GM23338 (cell line): ENCODE data around the gene KAT6B. TPM values are rescaled to one million over a fixed set of nuclear protein-coding genes. Genes with fewer than 3 reads are reported as not detected.

Experiments used
- ATAC-seq: fragments of 200-7000 bp; cut with Tn5 transposase; 3 replicates; pipeline ENCODE4 v1.9.1; 2020
- DNase-seq: peaks from one replicate; pipeline ENCODE4 v3.0.0-alpha.2; 2015; ENCODE audit warnings: low spot score
- H2AFZ ChIP-seq: fragments of 200-600 bp; sonication (generic); 2 replicates; pipeline ENCODE4 v1.8.0; 2016; ENCODE audit warnings: antibody characterized with exemption, mild to moderate bottlenecking, moderate library complexity
- H3F3A ChIP-seq: fragments of 200-600 bp; sonication (generic); replicated peaks from 2 replicates; pipeline ENCODE4 v1.8.0; 2017; ENCODE audit warnings: antibody characterized with exemption, mixed run types, low read depth
- H3K27ac ChIP-seq: fragments of 200-600 bp; sonication (generic); 2 replicates; pipeline ENCODE4 v1.6.1; 2016; ENCODE audit warnings: low read depth
- H3K27me3 ChIP-seq: fragments of 200-600 bp; sonication (generic); 2 replicates; pipeline ENCODE4 v1.8.0; 2016; ENCODE audit warnings: mild to moderate bottlenecking, mixed run types, moderate library complexity; ENCODE audit not compliant: insufficient read depth
- H3K36me3 ChIP-seq: fragments of 200-600 bp; sonication (generic); 2 replicates; pipeline ENCODE4 v1.8.0; 2016; ENCODE audit warnings: mild to moderate bottlenecking; ENCODE audit not compliant: insufficient read depth
- H3K4me1 ChIP-seq: fragments of 200-600 bp; sonication (generic); 2 replicates; pipeline ENCODE4 v1.8.0; 2016; ENCODE audit warnings: mild to moderate bottlenecking, moderate library complexity; ENCODE audit not compliant: insufficient read depth
- H3K4me2 ChIP-seq: fragments of 200-600 bp; sonication (generic); 2 replicates; pipeline ENCODE4 v1.7.1; 2017; ENCODE audit warnings: mixed run types
- H3K4me3 ChIP-seq: fragments of 200-600 bp; sonication (generic); 2 replicates; pipeline ENCODE4 v1.6.1; 2016; ENCODE audit warnings: mixed run types
- H3K79me2 ChIP-seq: fragments of 200-600 bp; sonication (generic); replicated peaks from 2 replicates; pipeline ENCODE4 v1.8.0; 2017; ENCODE audit warnings: mild to moderate bottlenecking; ENCODE audit not compliant: insufficient read depth
- H3K9me2 ChIP-seq: fragments of 200-600 bp; sonication (generic); 2 replicates; pipeline ENCODE4 v1.8.0; 2017; ENCODE audit not compliant: insufficient read depth
- H4K20me1 ChIP-seq: fragments of 200-600 bp; sonication (generic); replicated peaks from 2 replicates; pipeline ENCODE4 v1.8.0; 2017; ENCODE audit warnings: mild to moderate bottlenecking; ENCODE audit not compliant: insufficient read depth
- H3K27ac Mint-ChIP-seq: 2 replicates; pipeline ENCODE4 v1.8.0; 2020; ENCODE audit warnings: inconsistent platforms, mild to moderate bottlenecking, moderate library complexity, mixed read lengths
- H3K27me3 Mint-ChIP-seq: 3 replicates; pipeline ENCODE4 v1.8.0; 2022; ENCODE audit warnings: low read depth, mild to moderate bottlenecking, moderate library complexity, mixed read lengths, inconsistent platforms; ENCODE audit not compliant: insufficient read depth, poor library complexity
- H3K36me3 Mint-ChIP-seq: 3 replicates; pipeline ENCODE4 v1.8.0; 2021; ENCODE audit warnings: low read depth, mild to moderate bottlenecking, inconsistent platforms, moderate library complexity, mixed read lengths
- H3K4me1 Mint-ChIP-seq: 3 replicates; pipeline ENCODE4 v1.8.0; 2020; ENCODE audit warnings: mild to moderate bottlenecking, inconsistent platforms, mixed read lengths
- H3K4me3 Mint-ChIP-seq: 3 replicates; pipeline ENCODE4 v1.8.0; 2021; ENCODE audit warnings: moderate library complexity, mild to moderate bottlenecking, inconsistent platforms, mixed read lengths
- H3K9me3 Mint-ChIP-seq: 3 replicates; pipeline ENCODE4 v1.8.0; 2020; ENCODE audit warnings: moderate library complexity, mild to moderate bottlenecking, inconsistent platforms, mixed read lengths
- CREB1 ChIP-seq: fragments of 250-450 bp; sonication (Bioruptor Pico); IDR thresholded peaks from 2 replicates; pipeline ENCODE4 v1.5.0; 2020; ENCODE audit warnings: low read depth, mild to moderate bottlenecking, moderate library complexity
- CTCF ChIP-seq, 2 experiments: fragments of 200-600 bp in 1 of 2; sonication (generic) in 1 of 2; conservative IDR thresholded peaks; 2 replicates each; pipeline versions ENCODE4 v1.5.1 to v1.6.1; 2016 to 2017; ENCODE audit warnings: antibody characterized with exemption in 2 of 2, low read depth in 2 of 2, mild to moderate bottlenecking in 2 of 2, moderate library complexity in 1 of 2
- ETS1 ChIP-seq: IDR thresholded peaks from 2 replicates; pipeline ENCODE4 v1.6.1; 2016; ENCODE audit warnings: antibody characterized with exemption
- EZH2 ChIP-seq: fragments of 200-600 bp; sonication (generic); IDR thresholded peaks from one replicate; pipeline ENCODE4 v1.8.0; 2017; ENCODE audit warnings: antibody characterized with exemption, mild to moderate bottlenecking, low read depth; ENCODE audit not compliant: unreplicated experiment
- EZH2phosphoT487 ChIP-seq: fragments of 200-600 bp; sonication (generic); IDR thresholded peaks from one replicate; pipeline ENCODE4 v1.8.1; 2018; ENCODE audit warnings: antibody characterized with exemption; ENCODE audit not compliant: unreplicated experiment
- JUNB ChIP-seq: IDR thresholded peaks from one replicate; pipeline ENCODE4 v1.6.1; 2016; ENCODE audit warnings: antibody characterized with exemption; ENCODE audit not compliant: unreplicated experiment
- NANOG ChIP-seq: IDR thresholded peaks from 2 replicates; pipeline ENCODE4 v1.6.1; 2016; ENCODE audit warnings: antibody characterized with exemption, borderline replicate concordance
- POLR2AphosphoS5 ChIP-seq: IDR thresholded peaks from 2 replicates; pipeline ENCODE4 v1.6.1; 2016; ENCODE audit warnings: antibody characterized with exemption, low read depth
- REST ChIP-seq: IDR thresholded peaks from one replicate; pipeline ENCODE4 v1.6.1; 2018; ENCODE audit warnings: antibody characterized with exemption; ENCODE audit not compliant: unreplicated experiment
- STAT1 ChIP-seq: IDR thresholded peaks from one replicate; pipeline ENCODE4 v1.6.1; 2016; ENCODE audit warnings: antibody characterized with exemption; ENCODE audit not compliant: unreplicated experiment
- ZNF114 ChIP-seq: fragments of 250-450 bp; sonication (Bioruptor Pico); IDR thresholded peaks from 2 replicates; pipeline ENCODE4 v1.5.0; 2020; ENCODE audit warnings: mild to moderate bottlenecking, moderate library complexity
- ZNF331 ChIP-seq: fragments of 250-450 bp; sonication (Bioruptor Pico); IDR thresholded peaks from 2 replicates; pipeline ENCODE4 v1.5.0; 2020; ENCODE audit warnings: low read depth, mild to moderate bottlenecking, moderate library complexity
- ZNF462 ChIP-seq: fragments of 250-450 bp; sonication (Bioruptor Pico); IDR thresholded peaks from 2 replicates; pipeline ENCODE4 v1.5.0; 2020; ENCODE audit warnings: mild to moderate bottlenecking, moderate library complexity
- polyA plus RNA-seq: library from polyadenylated mRNA; unstranded; fragments of >200 nt; fragmentation: Nextera tagmentation; extraction: Ambion mirVana; gene quantifications from 2 replicates; pipeline ENCODE4 v1.2.1, GENCODE V29; 2016
- total RNA-seq: library from RNA; depleted of rRNA; stranded (reverse); fragments of >200 nt; shearing (Covaris generic); gene quantifications from 2 replicates; pipeline ENCODE4 v1.2.3, GENCODE V29; 2014

KAT6B gene
- total and polyA plus RNA-seq, 2 experiments from 2014 or later: 21.3 to 31.4 TPM

- ATAC-seq: no peak
- Mint-ChIP-seq H3K4me1 (peaks cover 6% of the 10 kb centered on the region), H3K27me3 (no peaks in the 10 kb centered on the region), H3K27ac (no peak overlapping the region), H3K4me3 (no peak overlapping the region), H3K9me3 (no peaks in the 10 kb centered on the region), H3K36me3 (peaks cover 25% of the 10 kb centered on the region)
- Histone ChIP-seq H2AFZ (no peak overlapping the region), H3K36me3 (no peaks in the 10 kb centered on the region; the same call in 1 of the 2 replicates), H3K9me2 (no peaks in the 10 kb centered on the region), H3K4me3 (no peak overlapping the region), H3K79me2 (peaks cover 84% of the 10 kb centered on the region), H3K4me1 (no peaks in the 10 kb centered on the region), H3K4me2 (no peak overlapping the region), H4K20me1 (peaks cover 9% of the 10 kb centered on the region), H3F3A (no peaks in the 10 kb centered on the region), H3K27ac (no peak overlapping the region), H3K27me3 (no peaks in the 10 kb centered on the region)
- TF ChIP-seq EZH2: no peak
- no peak for TF ChIP-seq NANOG
- TF ChIP-seq JUNB: no peak
- TF ChIP-seq EZH2phosphoT487: no peak
- no peak for TF ChIP-seq ZNF114 (CRISPR knock-in tag)
- TF ChIP-seq ETS1: no peak
- TF ChIP-seq ZNF462 (CRISPR knock-in tag): no peak
- no peak for TF ChIP-seq CTCF (conservative IDR thresholded peaks at IDR 0.05; ENCODE audit: low read depth in 2 of 2)
- no peak for TF ChIP-seq REST
- no peak for TF ChIP-seq ZNF331 (CRISPR knock-in tag)
- no peak for TF ChIP-seq CREB1 (CRISPR knock-in tag)
- TF ChIP-seq POLR2AphosphoS5: no peak
- TF ChIP-seq STAT1: no peak
- no peak for DNase-seq
Observed at GRCh38 chr10:74841265-74841973, 15.0 kb downstream of the KAT6B start.
